HG02938 (cell line): Measurements from ENCODE around the gene CD63.

Experiments
- ATAC-seq: cut with Tn5 transposase; IDR thresholded peaks from one replicate; pipeline ENCODE4 v1.9.1; 2021; ENCODE audit warnings: mild to moderate bottlenecking, moderate library complexity; ENCODE audit not compliant: unreplicated experiment

The CD63 gene

DNA sequence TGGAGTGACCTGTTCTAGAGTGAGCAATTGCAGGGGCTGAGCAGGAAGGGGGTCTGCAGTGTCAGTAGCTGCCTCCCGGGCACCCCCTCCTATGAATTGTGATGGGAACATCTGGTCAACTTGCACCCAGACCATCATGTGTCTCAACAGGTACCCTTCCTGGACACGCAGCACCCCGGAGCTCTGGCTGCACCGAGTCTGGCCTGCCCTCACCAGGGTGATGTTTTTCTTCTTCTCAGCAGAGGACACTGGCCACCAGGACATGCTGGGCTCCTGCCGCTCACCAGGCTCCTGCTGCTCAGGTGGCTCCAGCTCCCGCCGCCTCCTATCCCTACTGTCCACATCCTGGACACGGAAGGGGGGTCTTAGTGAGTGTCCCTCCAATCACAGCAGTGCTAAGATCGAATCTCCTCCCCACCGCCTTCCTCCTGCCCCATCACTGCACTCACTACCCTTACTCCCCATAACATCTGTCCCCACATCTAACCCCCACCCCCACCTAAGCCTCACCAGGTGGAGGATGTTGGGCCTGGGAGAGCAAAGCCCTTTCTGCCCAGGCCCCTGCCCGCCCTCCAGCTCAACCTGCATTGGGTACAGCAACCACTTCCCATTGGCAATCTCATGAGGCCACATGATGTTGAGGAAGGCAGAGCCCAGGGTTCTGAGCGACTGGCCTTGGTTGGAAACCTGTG is 36.0 kb downstream of the CD63 start:
- ATAC-seq = no peak

DNA sequence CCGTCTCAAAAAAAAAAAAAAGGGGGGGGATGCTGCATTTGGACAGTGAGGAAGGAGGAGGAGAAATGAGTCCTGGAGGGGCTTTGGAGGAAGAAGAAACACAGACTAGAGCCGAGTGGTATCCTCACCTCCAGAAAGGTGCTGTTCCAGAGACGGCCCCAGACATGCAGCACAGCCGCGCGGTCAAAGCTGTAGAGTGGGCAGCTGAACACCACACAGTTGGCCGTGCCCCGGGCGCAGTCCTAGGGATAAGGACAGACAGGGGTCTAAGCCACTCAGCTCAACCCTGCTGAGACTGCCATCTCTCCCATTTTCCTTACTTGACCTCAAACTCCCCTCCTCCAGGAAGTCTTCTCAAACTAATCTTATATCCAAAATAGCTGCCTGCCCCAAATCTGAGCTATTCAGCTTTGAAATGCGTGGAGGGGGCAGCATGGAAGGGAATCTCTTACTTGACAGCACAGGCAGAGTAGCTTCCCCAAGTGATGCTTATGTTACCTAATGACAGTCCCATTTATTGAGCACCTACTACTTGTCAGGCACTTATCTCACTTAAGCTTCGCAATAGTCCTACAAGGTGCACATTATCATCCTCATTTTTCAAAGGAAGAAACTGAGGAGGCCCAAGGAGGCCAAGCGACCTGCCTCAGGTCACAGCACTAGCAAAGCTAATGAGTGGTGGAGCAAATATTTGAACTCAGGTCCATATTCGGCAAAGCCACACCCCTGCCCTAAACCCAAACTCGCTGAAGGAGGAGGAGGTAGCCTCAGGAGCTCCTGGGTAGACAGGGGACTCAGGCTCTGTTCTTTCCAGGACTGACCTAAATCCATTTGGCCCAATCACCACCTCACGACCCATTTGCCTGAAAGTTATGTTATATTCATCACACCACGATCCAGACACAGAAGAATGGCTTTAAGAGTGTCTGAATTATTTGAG is 39.8 kb downstream of the CD63 start:
- no peak for ATAC-seq

DNA sequence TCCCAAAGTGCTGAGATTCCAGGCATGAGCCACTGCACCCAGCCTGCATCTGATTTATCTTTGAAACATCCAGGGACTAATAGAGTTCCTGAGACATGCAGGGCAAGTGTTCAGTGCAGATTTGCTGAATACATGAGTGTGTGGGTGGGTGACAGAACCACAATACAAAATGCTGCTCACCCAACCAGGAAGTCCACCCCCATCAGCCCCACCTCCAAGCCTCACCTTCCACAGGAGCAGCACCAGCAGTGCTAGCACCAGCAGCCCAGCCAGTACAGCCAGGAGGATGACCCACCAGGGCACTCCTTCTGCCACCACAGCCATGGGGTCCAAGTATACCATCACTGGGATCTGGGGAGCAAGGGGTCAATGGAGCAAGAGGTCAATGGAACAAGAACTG is 41.1 kb downstream of the CD63 start:
- ATAC-seq = no peak

DNA sequence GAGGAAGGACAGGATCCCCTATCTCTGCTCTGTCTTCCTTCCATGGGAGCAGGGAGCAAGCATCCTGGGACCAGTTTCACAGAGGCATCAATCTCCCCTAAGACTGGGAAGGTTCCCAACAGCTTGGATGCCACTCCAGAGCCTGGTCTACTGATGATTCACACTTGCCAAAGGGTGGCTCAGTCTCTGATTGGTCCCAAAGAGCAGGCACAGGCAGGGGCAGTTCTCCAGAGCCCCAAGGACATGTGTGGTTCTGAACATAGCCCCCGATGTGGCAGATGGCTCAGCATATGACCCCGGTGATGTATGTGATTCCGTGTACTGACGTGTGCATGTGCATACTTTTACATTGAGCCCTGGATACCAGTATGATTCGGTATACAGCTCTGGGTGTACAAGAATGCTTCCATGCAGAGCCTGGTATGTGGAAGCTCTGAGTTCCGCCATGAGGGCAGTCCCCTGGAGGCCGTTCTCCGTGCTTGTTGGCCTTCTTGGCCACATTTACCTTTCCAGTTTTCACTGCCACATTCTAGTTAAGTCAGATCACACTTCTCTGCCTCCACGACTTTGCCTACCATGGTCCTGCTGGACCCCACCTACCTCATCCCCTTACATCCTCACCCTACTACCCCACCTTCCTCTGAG is 42.3 kb downstream of the CD63 start:
- no peak for ATAC-seq

- no peak for ATAC-seq
Observed at GRCh38 chr12:55685671-55686070, 43.1 kb downstream of the CD63 start.

GRCh38 chr12:55684761-55685370 is 43.9 kb downstream of the CD63 start:
- ATAC-seq = no peak

- ATAC-seq = no peak
Observed at GRCh38 chr12:55683676-55684075, 45.1 kb downstream of the CD63 start.

DNA sequence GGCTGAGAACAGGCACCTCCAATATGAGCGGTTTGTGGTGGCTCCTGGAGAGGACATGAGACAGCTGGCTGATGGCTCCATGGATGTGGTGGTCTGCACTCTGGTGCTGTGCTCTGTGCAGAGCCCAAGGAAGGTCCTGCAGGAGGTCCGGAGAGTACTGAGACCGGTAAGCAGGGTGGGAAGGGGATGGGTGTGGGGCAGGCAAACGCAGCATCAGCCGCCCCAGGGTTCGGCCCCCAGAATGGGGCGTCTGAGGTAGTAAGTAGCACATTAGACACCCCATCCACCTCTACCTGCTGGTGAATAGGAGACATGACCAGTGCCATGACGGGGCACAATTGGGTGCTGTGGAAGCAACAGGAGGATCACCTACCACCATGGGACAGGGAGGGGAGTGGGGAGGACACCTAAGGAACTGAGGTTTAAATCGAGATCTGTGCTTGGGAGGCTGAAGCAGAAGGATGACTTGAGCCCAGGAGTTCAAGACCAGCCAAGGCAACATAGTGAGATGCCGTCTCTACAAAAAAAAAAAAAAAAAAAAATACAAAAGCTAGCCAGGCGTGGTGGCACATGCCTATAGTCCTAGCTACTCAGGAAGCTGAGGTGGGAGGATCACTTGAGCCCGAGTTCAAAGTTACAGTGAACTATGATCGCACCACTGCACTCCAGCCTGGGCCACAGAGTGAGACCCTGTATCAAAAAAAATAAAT is 46.6 kb downstream of the CD63 start:
- no peak for ATAC-seq

- ATAC-seq = no peak
Observed at GRCh38 chr12:55681142-55682077, 47.4 kb downstream of the CD63 start.

- no peak for ATAC-seq
Observed at GRCh38 chr12:55679691-55680090, 49.1 kb downstream of the CD63 start.

DNA sequence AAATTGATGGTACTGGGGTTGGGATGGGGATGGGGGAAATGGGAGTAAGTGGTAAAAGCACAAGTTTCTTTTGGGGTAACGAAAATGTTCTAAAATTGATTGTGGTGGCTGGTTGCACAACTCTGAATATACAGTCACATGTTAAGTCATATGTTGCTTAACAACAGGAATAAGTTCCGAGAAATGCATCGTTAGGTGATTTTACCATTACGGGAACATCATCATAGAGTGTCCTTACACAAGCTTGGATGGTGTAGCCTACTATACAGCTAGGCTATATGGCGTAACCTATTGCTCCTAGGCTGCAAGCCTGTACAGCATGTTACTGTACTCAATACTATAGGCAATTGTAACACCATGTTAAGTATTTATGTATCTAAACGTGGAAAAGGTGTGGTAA is 52.1 kb downstream of the CD63 start:
- ATAC-seq = no peak

DNA sequence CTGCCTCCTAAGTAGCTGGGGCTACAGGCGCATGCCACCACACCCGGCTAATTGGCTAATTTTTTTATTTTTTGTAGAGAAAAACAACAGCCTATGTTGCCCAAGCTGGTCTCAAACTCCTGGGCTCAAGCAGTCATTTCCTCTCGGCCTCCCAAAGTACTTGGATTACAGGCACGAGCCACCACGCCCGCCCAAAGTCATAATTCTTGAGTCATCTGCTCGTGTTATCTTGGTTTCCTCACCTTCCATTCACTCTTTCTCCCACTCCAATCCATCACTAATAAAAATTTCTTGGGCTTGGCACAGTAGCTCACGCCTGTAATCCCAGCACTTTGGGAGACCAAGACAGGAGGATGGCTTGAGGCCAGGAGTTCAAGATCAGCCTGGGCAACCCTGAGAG is 53.1 kb downstream of the CD63 start:
- ATAC-seq = no peak
